Measurements from ENCODE around the gene SRSF2.
"Not testable (repeated sequence)": the region's sequence is repeated elsewhere in the genome, so short reads cannot be mapped to it uniquely, and the experiment has no call there.

Gene SRSF2

GRCh38 chr17:76752006-76752405, 14.9 kb upstream of the SRSF2 start:
- no peak overlapping the region for H2BK15ac ChIP-seq (replicated peaks; ENCODE audit: low read depth)

GRCh38 chr17:76751416-76751993, 14.4 kb upstream of the SRSF2 start:
- no peak overlapping the region for H2BK15ac ChIP-seq (replicated peaks; ENCODE audit: low read depth)
- no peak overlapping the region for H2BK120ac ChIP-seq (ENCODE audit: low read depth, low read length)
- no CpG with 5 or more reads among the region's 3 CpGs for WGBS (ENCODE audit: extremely low coverage, insufficient coverage, low lambda C conversion rate)
- H3K4ac ChIP-seq (ENCODE audit: low read depth, low read length), result no peak overlapping the region
- no peak overlapping the region for H3K4me2 ChIP-seq (ENCODE audit: low read length)
- no peak overlapping the region for H3K4me3 ChIP-seq (ENCODE audit: low read length)
- H3K4me1 ChIP-seq (ENCODE audit: control insufficient read depth, low read depth, low read length), result no peaks in the 10 kb centered on the region
- no peak overlapping the region for H4K8ac ChIP-seq (ENCODE audit: low read depth, low read length)
- H2AK5ac ChIP-seq (ENCODE audit: low read length), result no peak overlapping the region
- no peak overlapping the region for H4K5ac ChIP-seq (ENCODE audit: low read length)
- H3K23ac ChIP-seq (ENCODE audit: low read length), result no peak overlapping the region
- H3K79me1 ChIP-seq (ENCODE audit: low read length), result no peaks in the 10 kb centered on the region
- H3K27me3 ChIP-seq (ENCODE audit: insufficient read depth, low read length, poor library complexity), result no peaks in the 10 kb centered on the region
- no peak overlapping the region for H3K18ac ChIP-seq (ENCODE audit: low read length)
- no peaks in the 10 kb centered on the region for H3K79me2 ChIP-seq (ENCODE audit: control insufficient read depth, insufficient read depth, low read length)
- H3K9ac ChIP-seq (ENCODE audit: low read length), result no peak overlapping the region
- no peak overlapping the region for H3K56ac ChIP-seq (ENCODE audit: low read length)
- H2BK5ac ChIP-seq (ENCODE audit: low read length), result no peak overlapping the region
- H3K36me3 ChIP-seq (ENCODE audit: control insufficient read depth, insufficient read depth, low read length), result no peaks in the 10 kb centered on the region
- H3K27ac ChIP-seq (ENCODE audit: low read depth, low read length), result no peak overlapping the region
- DNase-seq, result no peak

More at GRCh38 chr17:76752006-76752405, 14.9 kb upstream of the SRSF2 start:
- no peaks in the 10 kb centered on the region for H3K36me3 ChIP-seq (ENCODE audit: control insufficient read depth, insufficient read depth, low read length)
- no peak overlapping the region for H3K4me3 ChIP-seq (ENCODE audit: low read length)
- H3K27ac ChIP-seq (ENCODE audit: low read depth, low read length), result no peak overlapping the region
- H3K56ac ChIP-seq (ENCODE audit: low read length), result no peak overlapping the region
- H3K27me3 ChIP-seq (ENCODE audit: insufficient read depth, low read length, poor library complexity), result no peaks in the 10 kb centered on the region
- H2AK5ac ChIP-seq (ENCODE audit: low read length), result no peak overlapping the region
- H2BK120ac ChIP-seq (ENCODE audit: low read depth, low read length), result no peak overlapping the region
- H3K23ac ChIP-seq (ENCODE audit: low read length), result no peak overlapping the region
- H3K4ac ChIP-seq (ENCODE audit: low read depth, low read length), result no peak overlapping the region
- whole genome bisulfite sequencing (ENCODE audit: extremely low coverage, insufficient coverage, low lambda C conversion rate), result no CpG with 5 or more reads among the region's 4 CpGs
- no peaks in the 10 kb centered on the region for H3K79me1 ChIP-seq (ENCODE audit: low read length)
- H3K18ac ChIP-seq (ENCODE audit: low read length), result no peak overlapping the region
- no peak overlapping the region for H3K9ac ChIP-seq (ENCODE audit: low read length)
- no peak overlapping the region for H3K4me2 ChIP-seq (ENCODE audit: low read length)
- DNase-seq, result no peak
- H2BK5ac ChIP-seq (ENCODE audit: low read length), result no peak overlapping the region
- H4K5ac ChIP-seq (ENCODE audit: low read length), result no peak overlapping the region
- H3K4me1 ChIP-seq (ENCODE audit: control insufficient read depth, low read depth, low read length), result no peaks in the 10 kb centered on the region
- H3K79me2 ChIP-seq (ENCODE audit: control insufficient read depth, insufficient read depth, low read length), result no peaks in the 10 kb centered on the region
- no peak overlapping the region for H4K8ac ChIP-seq (ENCODE audit: low read depth, low read length)

GRCh38 chr17:76748657-76749056, 11.5 kb upstream of the SRSF2 start:
- Histone ChIP-seq H2BK15ac (replicated peaks; ENCODE audit: low read depth) (no peak overlapping the region), H3K4me2 (ENCODE audit: low read length) (no peak overlapping the region), H2AK5ac (ENCODE audit: low read length) (no peak overlapping the region), H2BK120ac (ENCODE audit: low read depth, low read length) (no peak overlapping the region), H3K36me3 (ENCODE audit: control insufficient read depth, insufficient read depth, low read length) (peaks cover 5% of the 10 kb centered on the region), H3K9ac (ENCODE audit: low read length) (no peak overlapping the region), H3K4ac (ENCODE audit: low read depth, low read length) (no peak overlapping the region), H3K56ac (ENCODE audit: low read length) (no peak overlapping the region), H3K27me3 (ENCODE audit: insufficient read depth, low read length, poor library complexity) (no peaks in the 10 kb centered on the region), H3K4me3 (ENCODE audit: low read length) (no peak overlapping the region), H4K8ac (ENCODE audit: low read depth, low read length) (no peak overlapping the region), H3K79me2 (ENCODE audit: control insufficient read depth, insufficient read depth, low read length) (no peaks in the 10 kb centered on the region), H3K79me1 (ENCODE audit: low read length) (no peaks in the 10 kb centered on the region), H4K5ac (ENCODE audit: low read length) (no peak overlapping the region), H3K4me1 (ENCODE audit: control insufficient read depth, low read depth, low read length) (no peaks in the 10 kb centered on the region), H3K27ac (ENCODE audit: low read depth, low read length) (no peak overlapping the region), H2BK5ac (ENCODE audit: low read length) (no peak overlapping the region), H3K23ac (ENCODE audit: low read length) (no peak overlapping the region), H3K18ac (ENCODE audit: low read length) (no peak overlapping the region)
- DNase-seq, result no peak
- no CpG with 5 or more reads among the region's 1 CpG for WGBS (ENCODE audit: extremely low coverage, insufficient coverage, low lambda C conversion rate)

GRCh38 chr17:76747716-76748363, 10.7 kb upstream of the SRSF2 start:
- H3K4me1 ChIP-seq (ENCODE audit: control insufficient read depth, low read depth, low read length), result no peaks in the 10 kb centered on the region
- H2BK15ac ChIP-seq (replicated peaks; ENCODE audit: low read depth), result no peak overlapping the region
- H3K4me2 ChIP-seq (ENCODE audit: low read length), result no peak overlapping the region
- H3K9ac ChIP-seq (ENCODE audit: low read length), result no peak overlapping the region
- H2BK120ac ChIP-seq (ENCODE audit: low read depth, low read length), result no peak overlapping the region
- no peaks in the 10 kb centered on the region for H3K79me2 ChIP-seq (ENCODE audit: control insufficient read depth, insufficient read depth, low read length)
- no peak overlapping the region for H3K18ac ChIP-seq (ENCODE audit: low read length)
- no peak overlapping the region for H2AK5ac ChIP-seq (ENCODE audit: low read length)
- no peak overlapping the region for H3K23ac ChIP-seq (ENCODE audit: low read length)
- H3K27me3 ChIP-seq (ENCODE audit: insufficient read depth, low read length, poor library complexity), result no peaks in the 10 kb centered on the region
- no peak overlapping the region for H4K5ac ChIP-seq (ENCODE audit: low read length)
- H3K36me3 ChIP-seq (ENCODE audit: control insufficient read depth, insufficient read depth, low read length), result peaks cover 5% of the 10 kb centered on the region
- H3K79me1 ChIP-seq (ENCODE audit: low read length), result no peaks in the 10 kb centered on the region
- H4K8ac ChIP-seq (ENCODE audit: low read depth, low read length), result no peak overlapping the region
- no peak overlapping the region for H2BK5ac ChIP-seq (ENCODE audit: low read length)
- no peak for DNase-seq
- H3K4ac ChIP-seq (ENCODE audit: low read depth, low read length), result no peak overlapping the region
- H3K27ac ChIP-seq (ENCODE audit: low read depth, low read length), result no peak overlapping the region
- no CpG with 5 or more reads among the region's 9 CpGs for WGBS (ENCODE audit: extremely low coverage, insufficient coverage, low lambda C conversion rate)
- no peak overlapping the region for H3K4me3 ChIP-seq (ENCODE audit: low read length)
- no peak overlapping the region for H3K56ac ChIP-seq (ENCODE audit: low read length)

GRCh38 chr17:76745785-76746184, 8.7 kb upstream of the SRSF2 start:
- not testable (repeated sequence) for H2BK120ac ChIP-seq (ENCODE audit: low read depth, low read length); H3K79me1 ChIP-seq (ENCODE audit: low read length); H4K8ac ChIP-seq (ENCODE audit: low read depth, low read length); H3K4me2 ChIP-seq (ENCODE audit: low read length); H3K18ac ChIP-seq (ENCODE audit: low read length); H2BK15ac ChIP-seq (replicated peaks; ENCODE audit: low read depth); H2AK5ac ChIP-seq (ENCODE audit: low read length); H3K9ac ChIP-seq (ENCODE audit: low read length); H2BK5ac ChIP-seq (ENCODE audit: low read length); H3K4me1 ChIP-seq (ENCODE audit: control insufficient read depth, low read depth, low read length); H4K5ac ChIP-seq (ENCODE audit: low read length); H3K56ac ChIP-seq (ENCODE audit: low read length); H3K23ac ChIP-seq (ENCODE audit: low read length); H3K27me3 ChIP-seq (ENCODE audit: insufficient read depth, low read length, poor library complexity); H3K4ac ChIP-seq (ENCODE audit: low read depth, low read length); H3K79me2 ChIP-seq (ENCODE audit: control insufficient read depth, insufficient read depth, low read length); H3K36me3 ChIP-seq (ENCODE audit: control insufficient read depth, insufficient read depth, low read length); H3K4me3 ChIP-seq (ENCODE audit: low read length); DNase-seq; H3K27ac ChIP-seq (ENCODE audit: low read depth, low read length)
- WGBS (ENCODE audit: extremely low coverage, insufficient coverage, low lambda C conversion rate), result no CpG with 5 or more reads among the region's 6 CpGs

- Histone ChIP-seq H2BK5ac (ENCODE audit: low read length) (no peak overlapping the region), H3K23ac (ENCODE audit: low read length) (no peak overlapping the region), H3K18ac (ENCODE audit: low read length) (no peak overlapping the region), H3K4ac (ENCODE audit: low read depth, low read length) (no peak overlapping the region), H3K4me2 (ENCODE audit: low read length) (no peak overlapping the region), H3K9ac (ENCODE audit: low read length) (no peak overlapping the region), H2AK5ac (ENCODE audit: low read length) (no peak overlapping the region), H3K79me1 (ENCODE audit: low read length) (peaks cover 2% of the 10 kb centered on the region), H3K56ac (ENCODE audit: low read length) (no peak overlapping the region), H2BK15ac (replicated peaks; ENCODE audit: low read depth) (no peak overlapping the region), H3K4me3 (ENCODE audit: low read length) (no peak overlapping the region), H4K5ac (ENCODE audit: low read length) (no peak overlapping the region), H4K8ac (ENCODE audit: low read depth, low read length) (no peak overlapping the region), H3K36me3 (ENCODE audit: control insufficient read depth, insufficient read depth, low read length) (peaks cover 5% of the 10 kb centered on the region), H2BK120ac (ENCODE audit: low read depth, low read length) (no peak overlapping the region), H3K27me3 (ENCODE audit: insufficient read depth, low read length, poor library complexity) (no peaks in the 10 kb centered on the region), H3K4me1 (ENCODE audit: control insufficient read depth, low read depth, low read length) (no peaks in the 10 kb centered on the region), H3K79me2 (ENCODE audit: control insufficient read depth, insufficient read depth, low read length) (no peaks in the 10 kb centered on the region), H3K27ac (ENCODE audit: low read depth, low read length) (no peak overlapping the region)
- no CpG with 5 or more reads among the region's 2 CpGs for WGBS (ENCODE audit: extremely low coverage, insufficient coverage, low lambda C conversion rate)
- no peak for DNase-seq
These were observed 7.6 kb upstream of the SRSF2 start for GRCh38 chr17:76744747-76745146.

Data from mesendoderm (in vitro differentiated cells).